ENCODE results near the gene RBFOX2. TPM values are rescaled to one million over a fixed set of nuclear protein-coding genes. Genes with fewer than 3 reads are reported as not detected.

The RBFOX2 gene
- total RNA-seq = 160 and 181 TPM in 2 replicates

GRCh38 chr22:36028646-36029405 is at the start of gene RBFOX2:
RBFOX2 (minus strand) TSS chr22:36028824; CDS start chr22:36028425, 399 bp downstream.

GRCh38 chr22:35717572-35717971 is 311.1 kb downstream of the RBFOX2 start, which contains the start of gene APOL5:
APOL5 (plus strand) TSS chr22:35717872; CDS start chr22:35717872, 0 bp downstream.

Other genes with a start within 250 kb of the RBFOX2 start
- 19.9 and 35.8 TPM in 2 replicates for gene APOL3, start 131.9 kb upstream of the RBFOX2 start, total RNA-seq
- 1.1 and 1.3 TPM in 2 replicates for gene APOL4, start 173.0 kb upstream of the RBFOX2 start, total RNA-seq
- 31.0 and 43.4 TPM in 2 replicates for gene APOL2, start 210.7 kb upstream of the RBFOX2 start, total RNA-seq
- 8.5 and 17.2 TPM in 2 replicates for gene APOL1, start 224.3 kb upstream of the RBFOX2 start, total RNA-seq

All from thoracic aorta endothelial cell (primary cell).